ENCODE data around the gene ADGRF5.

DNA sequence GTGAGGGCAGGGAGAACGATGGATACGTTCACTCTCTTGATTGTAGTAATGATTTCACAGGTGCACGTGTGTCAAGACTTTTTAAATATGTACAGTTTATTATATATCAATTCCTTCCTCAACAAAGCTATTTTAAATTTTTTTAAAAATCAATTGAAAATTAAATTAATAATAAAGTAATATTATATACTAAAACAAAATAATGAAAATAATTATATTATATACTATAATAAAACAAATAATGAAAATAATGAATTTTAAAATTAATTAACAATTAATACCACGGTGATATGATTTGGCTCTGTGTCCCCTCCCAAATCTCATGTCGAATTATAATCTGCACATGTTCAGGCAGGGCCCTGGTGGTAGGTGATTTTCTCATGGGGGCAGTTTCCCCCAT, 42.7 kb downstream of the ADGRF5 start:
- no peak for TF ChIP-seq EZH2 (IDR thresholded peaks at IDR 0.05; ENCODE audit: low read depth)
- TF ChIP-seq, protein P1, sequence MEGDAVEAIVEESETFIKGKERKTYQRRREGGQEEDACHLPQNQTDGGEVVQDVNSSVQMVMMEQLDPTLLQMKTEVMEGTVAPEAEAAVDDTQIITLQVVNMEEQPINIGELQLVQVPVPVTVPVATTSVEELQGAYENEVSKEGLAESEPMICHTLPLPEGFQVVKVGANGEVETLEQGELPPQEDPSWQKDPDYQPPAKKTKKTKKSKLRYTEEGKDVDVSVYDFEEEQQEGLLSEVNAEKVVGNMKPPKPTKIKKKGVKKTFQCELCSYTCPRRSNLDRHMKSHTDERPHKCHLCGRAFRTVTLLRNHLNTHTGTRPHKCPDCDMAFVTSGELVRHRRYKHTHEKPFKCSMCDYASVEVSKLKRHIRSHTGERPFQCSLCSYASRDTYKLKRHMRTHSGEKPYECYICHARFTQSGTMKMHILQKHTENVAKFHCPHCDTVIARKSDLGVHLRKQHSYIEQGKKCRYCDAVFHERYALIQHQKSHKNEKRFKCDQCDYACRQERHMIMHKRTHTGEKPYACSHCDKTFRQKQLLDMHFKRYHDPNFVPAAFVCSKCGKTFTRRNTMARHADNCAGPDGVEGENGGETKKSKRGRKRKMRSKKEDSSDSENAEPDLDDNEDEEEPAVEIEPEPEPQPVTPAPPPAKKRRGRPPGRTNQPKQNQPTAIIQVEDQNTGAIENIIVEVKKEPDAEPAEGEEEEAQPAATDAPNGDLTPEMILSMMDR (conservative IDR thresholded peaks at IDR 0.05): no peak
